ENCODE results near the gene MARK3. TPM values are rescaled to one million over a fixed set of nuclear protein-coding genes. Genes with fewer than 3 reads are reported as not detected.
"Not testable (repeated sequence)": the region's sequence is repeated elsewhere in the genome, so short reads cannot be mapped to it uniquely, and the experiment has no call there.

Gene MARK3
- 104 TPM for total RNA-seq

DNA sequence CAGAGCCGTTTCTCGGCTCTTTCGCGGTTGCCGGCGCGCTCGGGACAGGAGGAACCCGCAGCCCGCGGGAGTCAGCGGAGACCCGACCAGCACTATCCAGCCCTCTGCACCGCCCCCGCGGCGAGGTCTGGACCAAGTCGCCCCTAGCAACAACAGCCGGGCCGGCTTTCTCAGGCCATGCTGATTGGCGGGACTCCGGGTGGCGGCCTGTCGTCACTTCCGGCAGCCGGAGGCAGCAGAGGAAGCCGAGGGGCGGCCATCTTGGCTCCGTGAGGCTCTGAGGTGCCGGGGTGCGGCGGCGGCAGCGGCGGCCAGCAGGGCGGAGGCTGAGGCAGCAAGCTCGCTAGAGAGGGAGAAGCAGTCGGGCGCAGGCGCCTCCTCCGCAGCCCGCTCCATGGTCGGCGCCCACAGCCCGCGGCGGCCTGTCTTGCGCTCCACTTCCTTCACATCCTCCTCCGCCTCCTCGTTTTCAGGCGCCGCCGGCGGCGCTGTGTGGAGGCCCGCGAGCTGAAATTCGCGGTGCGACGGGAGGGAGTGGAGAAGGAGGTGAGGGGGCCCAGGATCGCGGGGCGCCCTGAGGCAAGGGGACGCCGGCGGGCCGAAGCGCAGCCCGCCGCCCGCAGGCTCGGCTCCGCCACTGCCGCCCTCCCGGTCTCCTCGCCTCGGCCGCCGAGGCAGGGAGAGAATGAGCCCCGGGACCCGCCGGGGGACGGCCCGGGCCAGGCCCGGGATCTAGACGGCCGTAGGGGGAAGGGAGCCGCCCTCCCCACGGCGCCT is at the start of gene MARK3:
MARK3 (plus strand) TSS at position 264 of the 777 bp plus-strand sequence. CDS start 615 bp downstream, outside the sequence.
- DNase-seq (ENCODE audit: low spot score), result peak; percentile 98
- intact Hi-C loops (cut with DNase I), result no loop called here
- ATAC-seq, result peak; percentile 99

- no peak for ATAC-seq
- peak; percentile 32 for DNase-seq (ENCODE audit: low spot score)
- intact Hi-C loops (cut with DNase I), result no loop called here
These were observed 49.0 kb upstream of the MARK3 start for GRCh38 chr14:103336191-103336590.

GRCh38 chr14:103337794-103338193 is 47.4 kb upstream of the MARK3 start:
- ATAC-seq, result no peak
- intact Hi-C loops (cut with DNase I), result no loop called here
- no peak for DNase-seq (ENCODE audit: low spot score)

DNA sequence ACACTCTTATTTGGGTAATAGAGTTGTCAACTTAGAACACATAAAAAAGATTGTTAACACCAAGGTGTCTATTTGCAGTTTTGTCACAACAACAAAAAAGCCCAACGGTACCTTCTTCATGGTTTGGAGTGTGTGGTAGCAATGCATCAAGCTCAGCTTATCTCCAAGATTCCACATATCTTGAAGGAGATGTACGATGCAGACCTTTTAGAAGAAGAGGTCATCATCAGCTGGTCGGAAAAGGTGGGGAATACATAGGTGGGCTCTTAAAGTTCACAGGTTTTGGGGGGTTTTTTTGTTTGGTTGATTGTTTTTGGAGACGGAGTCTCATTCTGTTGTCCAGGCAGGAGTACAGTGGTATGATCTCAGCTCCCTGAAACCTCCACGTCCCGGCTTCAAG is 45.7 kb upstream of the MARK3 start:
- DNase-seq (ENCODE audit: low spot score) (no peak), ATAC-seq (no peak)
- intact Hi-C loops (cut with DNase I), result no loop called here

DNA sequence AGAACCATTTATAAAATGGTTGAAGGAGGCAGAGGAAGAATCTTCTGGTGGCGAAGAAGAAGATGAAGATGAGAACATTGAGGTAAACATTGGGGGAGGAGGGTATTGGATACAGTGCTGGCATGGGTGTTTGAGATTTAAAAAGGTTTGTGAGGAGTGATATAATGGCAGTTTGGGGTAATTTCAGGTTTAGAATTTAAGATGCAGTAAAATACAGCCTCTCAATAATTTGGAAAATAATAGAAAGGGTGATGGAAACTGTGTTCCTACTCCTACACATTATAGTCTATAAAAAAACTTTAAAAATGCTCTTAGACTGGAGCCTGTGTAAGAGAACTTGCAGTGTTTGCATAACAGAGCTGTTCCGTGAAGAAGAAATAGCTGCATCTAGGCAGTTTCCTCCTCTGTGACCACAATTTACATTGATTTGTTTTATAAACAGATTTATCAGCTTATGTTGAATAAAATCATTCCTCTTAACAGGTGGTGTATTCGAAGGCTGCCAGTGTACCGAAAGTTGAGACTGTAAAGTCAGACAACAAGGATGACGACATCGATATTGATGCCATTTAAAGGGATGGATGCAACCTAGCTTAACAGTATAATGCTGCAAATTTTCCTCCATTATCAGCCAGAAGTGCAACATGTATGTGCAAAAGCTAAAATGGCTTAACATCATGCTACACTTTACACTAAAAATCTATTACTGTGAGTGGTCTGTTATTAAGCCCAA is 44.6 kb upstream of the MARK3 start:
- no peak for ATAC-seq
- intact Hi-C loops (cut with DNase I), result no loop called here
- DNase-seq (ENCODE audit: low spot score), result no peak

- DNase-seq (ENCODE audit: low spot score) (no peak), ATAC-seq (no peak)
- intact Hi-C loops (cut with DNase I), result no loop called here
These were observed 43.7 kb upstream of the MARK3 start for GRCh38 chr14:103341250-103342129.

- no peak for ATAC-seq
- intact Hi-C loops (cut with DNase I), result no loop called here
- no peak for DNase-seq (ENCODE audit: low spot score)
These were observed 41.9 kb upstream of the MARK3 start for GRCh38 chr14:103343164-103343879.

- intact Hi-C loops (cut with DNase I), result no loop called here
- DNase-seq (ENCODE audit: low spot score) (no peak), ATAC-seq (no peak)
These were observed 41.1 kb upstream of the MARK3 start for GRCh38 chr14:103343905-103344797.

DNA sequence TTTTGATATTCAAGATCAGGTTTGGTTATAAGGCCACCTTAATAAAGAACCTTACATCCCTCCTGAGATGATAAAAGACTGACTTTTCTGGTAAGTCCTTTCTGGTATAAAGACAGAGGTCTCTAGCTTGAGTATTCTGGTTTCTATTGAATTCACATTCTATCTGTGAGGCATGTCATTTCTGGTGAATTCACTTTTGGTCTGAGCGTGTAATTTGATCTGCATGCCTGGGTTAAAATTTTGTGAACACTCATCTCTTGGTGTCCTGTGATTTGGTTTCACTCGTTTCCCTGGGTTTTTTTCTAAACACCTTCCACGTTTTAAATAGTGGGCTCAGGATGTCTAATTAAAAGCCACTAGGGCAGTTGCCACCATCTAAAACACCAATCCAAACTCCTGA is 38.9 kb upstream of the MARK3 start:
- ATAC-seq (no peak), DNase-seq (ENCODE audit: low spot score) (no peak)
- intact Hi-C loops (cut with DNase I), result no loop called here

- intact Hi-C loops (cut with DNase I), result no loop called here
- no peak for ATAC-seq
These were observed 38.0 kb upstream of the MARK3 start for GRCh38 chr14:103347091-103347815.

GRCh38 chr14:103348154-103348553 is 37.1 kb upstream of the MARK3 start:
- DNase-seq (ENCODE audit: low spot score) (no peak), ATAC-seq (no peak)
- intact Hi-C loops (cut with DNase I), result no loop called here

More at GRCh38 chr14:103347091-103347815, 38.0 kb upstream of the MARK3 start:
- DNase-seq (ENCODE audit: low spot score), result peak; percentile 31

DNA sequence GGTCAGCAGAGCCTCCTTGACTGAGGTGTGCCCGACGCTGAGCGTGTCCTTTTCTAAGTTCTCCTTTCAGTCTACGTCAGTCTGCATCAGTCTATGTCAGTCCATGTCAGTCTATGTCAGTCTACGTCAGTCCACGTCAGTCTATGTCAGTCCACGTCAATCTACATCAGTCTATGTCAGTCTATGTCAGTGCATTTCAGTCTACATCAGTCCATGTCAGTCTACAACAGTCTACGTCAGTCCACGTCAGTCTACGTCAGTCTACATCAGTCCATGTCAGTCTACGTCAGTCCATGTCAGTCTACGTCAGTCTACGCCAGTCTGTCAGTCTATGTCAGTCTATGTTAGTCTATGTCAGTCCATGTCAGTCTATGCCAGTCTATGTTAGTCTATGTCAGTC is 35.2 kb upstream of the MARK3 start:
- no peak for ATAC-seq
- intact Hi-C loops (cut with DNase I), result no loop called here
- no peak for DNase-seq (ENCODE audit: low spot score)

DNA sequence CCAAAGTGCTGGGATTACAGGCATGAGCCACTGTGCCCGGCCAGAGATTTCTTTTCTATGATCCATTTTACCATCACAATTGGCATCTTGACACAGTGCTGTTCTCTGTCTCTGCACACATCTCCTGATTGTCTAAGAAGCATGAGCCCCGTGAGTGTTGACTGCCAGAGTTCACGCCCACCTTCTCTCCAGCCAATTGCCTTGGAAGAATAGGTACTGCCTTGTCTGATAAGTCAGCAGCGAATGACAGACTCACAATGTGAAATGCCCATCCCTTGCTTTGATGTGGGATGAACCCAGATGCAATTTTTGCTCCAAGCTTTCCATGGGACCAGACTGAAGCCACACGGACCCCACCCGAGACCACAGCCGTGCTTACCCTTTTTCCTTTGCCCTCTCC is 31.9 kb upstream of the MARK3 start:
- no peak for DNase-seq (ENCODE audit: low spot score)
- intact Hi-C loops (cut with DNase I), result no loop called here

GRCh38 chr14:103354141-103354540 is 31.1 kb upstream of the MARK3 start:
- ATAC-seq (no peak), DNase-seq (ENCODE audit: low spot score) (no peak)
- intact Hi-C loops (cut with DNase I), result no loop called here

More for the DNA sequence above, 31.9 kb upstream of the MARK3 start:
- no peak for ATAC-seq

- no peak for ATAC-seq
- no peak for DNase-seq (ENCODE audit: low spot score)
- intact Hi-C loops (cut with DNase I), result no loop called here
These were observed 29.1 kb upstream of the MARK3 start for GRCh38 chr14:103356024-103356682.

- intact Hi-C loops (cut with DNase I); DNase-seq (ENCODE audit: low spot score): not testable (repeated sequence)
These were observed 27.7 kb upstream of the MARK3 start for GRCh38 chr14:103357552-103357951.

DNA sequence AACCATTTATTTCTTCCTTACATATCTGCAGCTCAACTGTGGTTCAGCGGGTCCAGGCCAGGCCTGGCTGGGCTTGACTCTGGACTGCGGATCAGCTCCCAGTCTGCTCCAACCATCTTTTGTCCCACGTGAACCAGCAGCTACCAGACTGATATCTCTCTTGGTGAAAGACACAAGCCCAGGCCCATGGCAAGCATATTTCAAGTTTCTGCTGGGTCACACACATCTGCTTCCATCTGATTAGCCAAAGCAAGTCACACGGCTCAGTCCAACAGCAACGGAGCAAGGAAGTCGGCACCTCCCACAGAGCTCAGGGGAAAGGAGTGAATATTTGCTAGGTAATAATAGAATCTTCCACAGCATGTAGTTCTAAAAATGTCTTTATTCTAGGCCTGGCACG is 24.7 kb upstream of the MARK3 start:
- DNase-seq (ENCODE audit: low spot score), result peak; percentile 22
- no peak for ATAC-seq
- intact Hi-C loops (cut with DNase I), result no loop called here

More at GRCh38 chr14:103357552-103357951, 27.7 kb upstream of the MARK3 start:
- ATAC-seq, result not testable (repeated sequence)

Data from sciatic nerve (tissue), 2 donors.